Kidney epithelial cell (primary cell): ENCODE measurements around the gene MRPL21. TPM values are rescaled to one million over a fixed set of nuclear protein-coding genes. Genes with fewer than 3 reads are reported as not detected.

Experiments used
- DNase-seq: peaks from one replicate; pipeline ENCODE4 v3.0.0-alpha.2; 2010; ENCODE audit warnings: low read depth
- H3K27me3 ChIP-seq: 2 replicates; pipeline ENCODE4 v1.6.0; 2011; ENCODE audit warnings: low read length; ENCODE audit not compliant: control insufficient read depth, insufficient read depth
- H3K36me3 ChIP-seq: 2 replicates; pipeline ENCODE4 v1.5.1; 2011; ENCODE audit warnings: low read length; ENCODE audit not compliant: control insufficient read depth, insufficient read depth
- H3K4me3 ChIP-seq: 2 replicates; pipeline ENCODE4 v1.5.1; 2011; ENCODE audit warnings: low read depth, mild to moderate bottlenecking, control low read depth, low read length
- CTCF ChIP-seq: IDR thresholded peaks from 2 replicates; pipeline ENCODE4 v1.5.1; 2011; ENCODE audit warnings: mild to moderate bottlenecking, moderate library complexity, low read length, control low read depth, inconsistent platforms; ENCODE audit not compliant: insufficient read depth, poor library complexity, severe bottlenecking
- total RNA-seq: library from RNA; depleted of rRNA; stranded (reverse); fragments of >200 nt; gene quantifications from 2 replicates; pipeline ENCODE4 v1.2.3, GENCODE V29; 2015

MRPL21 gene
- total RNA-seq, 1 donor from 2014 or later, result 84.3 TPM

DNA sequence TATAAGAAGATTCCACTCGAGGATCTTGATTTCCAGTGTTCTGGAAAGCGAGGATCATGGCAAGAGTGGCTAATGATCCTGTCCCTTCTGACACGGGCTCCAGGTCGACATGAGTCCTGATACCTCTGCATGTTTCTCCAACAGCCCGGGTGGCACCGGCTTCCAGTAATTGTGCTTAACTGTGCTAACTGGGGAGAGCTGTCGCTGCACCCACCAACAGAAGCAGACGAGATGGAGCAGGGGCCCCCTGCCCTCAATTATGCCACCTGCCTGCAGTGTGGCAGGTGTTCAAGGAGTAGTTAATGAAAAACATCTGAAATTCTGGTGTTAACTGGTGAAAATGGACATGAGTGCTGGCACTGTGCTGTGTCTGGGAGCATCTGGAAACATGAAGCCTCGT, 6.2 kb downstream of the MRPL21 start:
- Histone ChIP-seq H3K36me3 (no peaks in the 10 kb centered on the region), H3K4me3 (no peak overlapping the region), H3K27me3 (no peaks in the 10 kb centered on the region)
- TF ChIP-seq CTCF, result no peak
- no peak for DNase-seq

GRCh38 chr11:68896171-68896959, 7.3 kb downstream of the MRPL21 start:
- no peak overlapping the region for H3K4me3 ChIP-seq
- H3K27me3 ChIP-seq, result no peaks in the 10 kb centered on the region
- TF ChIP-seq CTCF, result no peak
- DNase-seq, result no peak
- H3K36me3 ChIP-seq, result no peaks in the 10 kb centered on the region

DNA sequence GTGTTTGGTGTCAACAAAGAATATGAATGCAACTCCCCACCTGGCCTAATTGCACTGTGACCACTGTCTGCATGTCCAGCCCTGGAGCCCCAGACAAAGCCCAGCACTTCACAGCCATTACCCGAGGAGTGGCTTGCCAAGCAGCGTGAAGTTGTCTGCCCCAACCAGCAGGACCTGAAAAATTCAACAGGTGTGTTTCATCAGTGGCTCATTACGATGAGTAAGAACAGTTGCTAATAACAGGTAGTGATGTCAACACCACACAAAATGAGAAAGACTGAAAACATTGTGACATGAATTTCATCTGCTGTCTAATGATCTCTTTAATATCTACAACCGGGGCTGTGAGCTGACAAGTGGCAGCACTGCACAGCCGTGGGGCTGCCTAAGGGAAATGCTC, 10.3 kb downstream of the MRPL21 start:
- no peak for DNase-seq
- no peak for TF ChIP-seq CTCF
- H3K27me3 ChIP-seq, result no peaks in the 10 kb centered on the region
- peaks cover 3% of the 10 kb centered on the region for H3K36me3 ChIP-seq
- H3K4me3 ChIP-seq, result no peak overlapping the region

GRCh38 chr11:68892576-68892975, 11.1 kb downstream of the MRPL21 start:
- TF ChIP-seq CTCF, result no peak
- peaks cover 3% of the 10 kb centered on the region for H3K36me3 ChIP-seq
- H3K4me3 ChIP-seq, result no peak overlapping the region
- no peak for DNase-seq
- H3K27me3 ChIP-seq, result no peaks in the 10 kb centered on the region

DNA sequence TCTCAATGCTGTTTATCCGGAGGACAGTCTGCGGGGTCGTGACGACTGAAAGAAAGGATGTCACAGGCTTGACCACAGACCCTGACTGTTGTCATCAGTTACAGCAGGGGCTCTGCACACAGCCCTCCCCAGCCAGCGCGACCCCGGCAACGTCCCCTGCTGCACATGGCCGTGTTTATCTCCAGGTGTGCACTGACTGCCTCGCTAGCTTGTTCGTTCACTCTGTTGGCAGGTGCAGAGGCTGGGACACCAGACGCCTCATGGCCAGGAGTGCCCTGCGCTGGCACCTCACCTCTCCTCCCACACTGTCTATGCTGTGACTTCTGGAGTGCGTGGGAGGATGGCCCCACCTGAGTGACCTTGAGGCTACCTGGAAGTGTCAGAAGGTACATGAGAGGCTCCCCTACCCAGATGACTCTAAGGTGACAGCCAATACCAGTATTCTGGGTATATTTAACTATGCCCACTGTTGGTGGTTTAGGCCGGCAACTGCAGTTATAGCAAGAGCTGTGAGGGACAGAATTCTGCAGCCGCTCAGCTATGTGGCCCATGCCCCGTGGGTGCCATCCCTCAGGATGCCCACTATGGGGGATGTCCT, 12.2 kb downstream of the MRPL21 start:
- Histone ChIP-seq H3K36me3 (peaks cover 3% of the 10 kb centered on the region), H3K27me3 (no peaks in the 10 kb centered on the region), H3K4me3 (no peak overlapping the region)
- no peak for TF ChIP-seq CTCF
- no peak for DNase-seq
